ENCODE results near the gene ARL4A.

Gene ARL4A

DNA sequence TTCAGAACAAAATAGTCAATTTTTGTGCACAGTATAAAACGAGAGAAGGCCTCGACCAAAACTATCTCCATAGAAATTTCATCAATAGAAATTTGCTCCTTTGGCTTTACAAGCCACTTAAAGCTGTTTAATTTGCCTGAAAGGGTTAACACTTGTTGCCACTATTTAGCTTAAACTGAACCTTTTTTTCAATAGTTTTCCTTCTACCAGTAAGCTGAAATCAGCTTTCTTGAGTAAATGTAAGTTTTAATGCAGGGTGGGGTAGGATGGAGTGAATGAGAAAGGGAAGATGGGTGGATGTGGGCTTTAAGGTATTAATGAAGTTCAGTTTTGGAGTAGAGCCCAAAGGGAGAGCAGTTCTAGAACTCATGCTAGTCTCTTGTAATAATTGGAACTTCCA lies 39.5 kb downstream of the ARL4A start:
- DNase-seq (ENCODE audit: low read depth in 2 of 2) = no peak

DNA sequence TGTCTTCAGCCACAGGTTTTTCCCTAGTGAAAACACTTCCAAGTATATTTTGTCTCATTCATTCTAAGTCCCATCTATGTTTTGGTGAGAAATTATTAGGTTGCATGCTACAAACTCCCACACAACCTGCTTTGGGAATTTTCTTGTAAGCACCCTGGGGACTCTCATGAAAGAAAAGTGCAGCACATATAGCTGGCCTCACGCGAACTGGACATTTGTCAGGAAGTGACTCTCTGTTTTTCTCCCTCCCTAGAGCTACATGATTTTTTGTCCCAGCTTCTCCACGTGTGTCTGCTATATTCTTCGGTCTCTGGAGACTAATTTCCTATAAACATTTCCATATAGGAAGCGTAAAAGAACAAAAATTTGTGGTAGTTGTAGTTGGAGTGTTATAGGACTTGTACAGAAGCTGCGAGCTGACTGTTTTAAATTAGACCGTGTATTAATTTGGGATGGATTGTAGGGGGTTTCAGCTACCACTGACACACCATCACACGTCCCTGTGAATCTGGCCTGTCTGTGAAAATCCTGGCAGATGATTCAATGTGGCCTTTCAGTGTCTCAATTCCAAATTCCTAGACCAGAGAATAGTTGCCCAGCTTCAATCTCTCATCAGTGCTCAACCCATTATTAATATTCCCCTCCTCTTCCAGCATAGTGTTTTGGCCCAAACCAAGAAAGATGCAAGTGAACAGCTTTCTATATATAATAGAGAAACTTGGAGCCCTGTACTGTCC lies 40.2 kb downstream of the ARL4A start:
- no peak for DNase-seq (ENCODE audit: low read depth in 2 of 2)

DNA sequence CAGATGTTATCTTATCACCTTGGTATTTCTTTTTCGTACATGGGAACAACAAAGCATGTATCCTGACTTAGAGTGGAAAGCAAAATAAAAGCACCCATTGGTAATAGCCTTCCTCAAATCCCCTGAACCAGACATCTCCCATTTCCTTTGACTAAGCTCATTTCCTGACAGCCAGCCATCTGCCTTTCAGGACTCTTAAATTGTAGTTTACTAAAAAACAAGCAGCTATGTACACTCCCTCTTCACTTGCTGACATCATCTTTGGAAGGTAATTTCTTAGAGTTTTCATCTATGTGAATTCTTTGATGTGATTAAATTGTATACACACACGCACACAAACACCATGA lies 40.7 kb downstream of the ARL4A start:
- DNase-seq (ENCODE audit: low read depth in 2 of 2) = no peak

DNA sequence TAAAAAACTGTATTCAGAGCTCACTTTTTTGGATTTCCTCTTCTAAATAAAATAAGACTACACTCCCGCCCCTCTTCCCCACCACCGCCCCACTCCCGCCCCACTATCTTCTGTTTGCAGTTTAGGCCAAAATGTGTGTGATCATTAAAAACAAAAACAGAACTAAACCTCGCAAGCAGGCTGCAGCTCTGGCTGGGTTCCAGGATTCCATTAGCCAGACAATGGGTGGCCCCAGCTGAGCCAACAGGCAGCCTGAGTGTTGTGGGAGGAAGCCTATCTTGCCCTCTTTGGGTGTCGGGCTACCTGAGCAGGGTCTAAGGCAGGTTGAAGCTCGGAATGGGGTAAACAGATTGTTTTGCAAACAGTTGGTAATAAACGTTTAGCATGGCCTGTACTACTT lies 41.7 kb downstream of the ARL4A start:
- no peak for DNase-seq (ENCODE audit: low read depth in 2 of 2)

DNA sequence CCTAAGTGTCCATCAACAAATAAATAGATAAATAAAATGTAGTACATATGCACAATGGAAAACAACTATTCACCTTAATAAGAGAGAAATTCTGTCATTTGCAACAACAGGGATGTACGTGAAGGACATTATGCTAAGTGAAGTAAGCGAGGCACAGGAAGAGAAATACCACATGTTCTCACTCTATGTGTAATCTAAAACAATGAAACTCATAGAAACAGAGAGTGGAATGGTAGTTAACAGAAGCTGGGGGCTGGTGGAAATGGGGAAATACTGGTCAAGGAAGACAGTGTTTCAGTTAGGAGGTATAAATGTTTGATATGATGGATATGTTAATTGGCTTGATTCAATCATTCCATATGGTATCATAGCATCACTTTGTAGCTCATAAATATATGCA lies 43.1 kb downstream of the ARL4A start:
- DNase-seq (ENCODE audit: low read depth in 2 of 2) = no peak

DNA sequence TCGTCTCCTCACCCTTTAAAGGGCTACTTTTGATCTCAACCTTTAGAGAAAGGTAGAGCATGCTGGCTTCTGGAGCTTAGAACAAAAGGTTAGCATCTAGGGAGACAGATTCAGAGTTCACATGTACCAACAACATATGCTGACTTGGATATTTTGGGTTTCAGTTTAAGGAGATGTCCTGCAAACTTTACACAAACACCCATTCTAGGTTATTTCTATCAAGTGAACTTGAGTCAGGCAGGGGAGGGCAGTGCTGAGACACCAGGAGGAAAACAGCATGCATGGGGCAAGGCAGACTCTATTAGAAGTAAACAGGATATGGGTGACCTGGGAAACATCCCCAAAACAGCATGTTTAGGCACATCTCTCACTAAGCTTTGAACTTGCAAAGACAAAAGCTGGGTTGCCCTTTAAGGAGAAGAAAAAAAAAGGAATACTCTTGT lies 43.8 kb downstream of the ARL4A start:
- DNase-seq (ENCODE audit: low read depth in 2 of 2) = no peak

DNA sequence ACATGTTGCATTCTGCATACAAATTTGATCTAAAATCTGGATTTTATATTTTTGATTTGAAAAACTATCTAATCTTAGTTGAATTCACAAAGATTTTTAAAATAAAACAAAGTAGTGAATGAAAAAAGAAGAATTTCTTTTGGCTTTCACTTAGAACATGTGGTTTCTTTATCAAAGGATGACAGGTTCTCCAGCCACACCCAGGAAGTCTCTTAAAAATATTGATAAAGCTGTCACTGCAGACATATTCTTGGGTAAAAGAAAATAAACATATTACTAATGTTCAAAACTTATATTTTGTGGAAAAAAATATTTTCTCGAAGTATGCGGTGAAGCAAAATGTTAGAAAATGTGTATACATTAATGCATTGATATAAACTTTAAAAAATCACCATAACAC lies 44.3 kb downstream of the ARL4A start:
- DNase-seq (ENCODE audit: low read depth in 2 of 2) = no peak

DNA sequence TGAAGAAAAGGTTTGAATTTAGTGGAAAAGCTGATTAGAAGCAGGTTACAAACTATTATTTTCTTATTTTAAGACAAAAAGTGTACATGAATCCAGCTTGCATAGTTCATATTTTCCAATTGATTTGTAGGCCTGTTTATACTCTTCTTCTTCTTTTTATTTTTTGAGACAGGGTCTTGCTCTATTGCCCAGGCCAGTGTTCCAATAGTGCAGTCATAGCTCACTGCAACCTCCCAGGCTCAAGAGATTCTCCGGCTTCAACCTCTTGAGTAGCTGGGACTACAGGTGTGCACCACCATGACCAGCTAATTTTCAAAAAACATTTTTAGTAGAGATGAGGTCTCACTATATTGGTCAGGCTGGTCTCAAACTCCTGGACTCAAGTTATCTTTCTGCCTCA lies 45.0 kb downstream of the ARL4A start:
- no peak for DNase-seq (ENCODE audit: low read depth in 2 of 2)

DNA sequence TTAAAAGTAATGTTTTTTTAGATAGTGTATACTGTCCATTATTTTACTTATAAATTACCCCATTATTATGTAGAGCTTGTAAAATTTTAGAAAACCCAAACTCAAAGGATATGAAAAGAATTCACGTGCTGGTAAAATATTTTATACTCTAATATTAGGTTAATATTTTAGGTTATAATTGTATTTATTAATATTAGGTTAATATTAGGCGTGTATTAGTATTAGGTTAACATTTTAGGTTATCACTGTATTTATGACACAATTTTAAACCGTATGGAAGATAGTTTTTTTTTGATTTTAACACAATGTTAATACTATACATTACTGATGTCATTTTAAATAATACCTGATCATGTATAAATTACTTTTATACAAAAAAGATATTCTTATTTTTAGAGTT lies 48.5 kb downstream of the ARL4A start:
- DNase-seq (ENCODE audit: low read depth in 2 of 2) = no peak

DNA sequence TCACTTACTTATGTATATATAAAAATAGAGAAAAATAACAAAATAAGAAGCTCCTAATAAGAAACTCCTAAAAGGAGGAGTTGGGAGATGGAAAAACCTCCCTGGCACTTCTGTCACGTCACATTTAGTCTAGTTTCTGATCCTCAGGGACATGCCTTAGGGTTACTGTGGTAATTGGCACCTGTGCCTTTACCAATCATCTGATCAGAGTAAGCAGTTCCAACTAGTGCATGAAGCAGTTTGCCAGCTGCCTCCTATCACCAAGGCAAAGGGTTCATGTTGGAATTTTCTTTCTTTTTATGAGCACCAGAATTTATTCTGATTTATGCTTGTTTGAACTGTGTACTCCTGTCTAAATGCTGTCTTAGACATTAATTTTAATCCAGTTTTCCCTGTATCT lies 49.9 kb downstream of the ARL4A start:
- DNase-seq (ENCODE audit: low read depth in 2 of 2) = no peak

DNA sequence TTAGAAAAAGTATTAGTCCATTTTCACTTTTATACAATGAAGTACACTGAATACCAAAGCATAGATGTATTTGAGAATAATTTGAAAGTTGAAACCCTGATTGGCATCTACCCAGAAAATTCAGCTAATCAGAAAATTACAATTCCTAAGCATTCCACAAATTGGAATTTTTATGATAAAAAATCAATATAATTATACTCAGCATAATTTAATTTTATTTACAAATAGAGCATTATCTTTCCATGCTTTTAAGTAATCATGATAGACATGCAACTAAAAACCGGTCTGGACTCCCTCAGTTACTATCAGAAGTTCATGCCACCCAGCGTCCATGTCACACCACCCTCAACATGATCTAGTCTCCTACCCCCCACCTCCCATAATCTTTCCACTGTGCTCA lies 50.4 kb downstream of the ARL4A start:
- no peak for DNase-seq (ENCODE audit: low read depth in 2 of 2)

DNA sequence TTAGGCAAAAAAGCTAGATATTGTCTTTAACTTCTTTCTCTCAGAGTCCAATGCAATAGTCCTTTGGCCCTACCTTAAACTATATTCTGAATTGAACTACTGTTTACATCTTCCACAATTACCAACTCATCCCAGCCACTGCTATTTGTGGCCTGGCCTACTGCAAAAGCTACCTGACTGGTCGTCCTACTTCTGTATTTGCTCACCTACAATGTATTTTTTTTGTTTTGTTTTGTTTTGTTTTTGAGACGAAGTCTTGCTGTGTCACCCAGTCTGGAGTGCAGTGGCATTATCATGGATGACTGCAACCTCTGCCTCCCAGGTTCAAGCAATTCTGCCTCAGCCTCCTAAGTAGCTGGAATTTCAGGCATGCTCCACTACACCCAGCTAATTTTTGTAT lies 51.2 kb downstream of the ARL4A start:
- no peak for DNase-seq (ENCODE audit: low read depth in 2 of 2)
